Osteoblast (primary cell): ENCODE measurements around the gene DTNBP1. TPM values are rescaled to one million over a fixed set of nuclear protein-coding genes. Genes with fewer than 3 reads are reported as not detected.

Experiments
- DNase-seq: peaks from one replicate; pipeline ENCODE4 v3.0.0; 2011; ENCODE audit warnings: low spot score, mixed read lengths; ENCODE audit not compliant: insufficient read length; ENCODE audit errors: missing footprints
- H2AFZ ChIP-seq: 2 replicates; pipeline ENCODE4 v1.6.0; 2011; ENCODE audit warnings: mild to moderate bottlenecking, low read length
- H3K27ac ChIP-seq: 2 replicates; pipeline ENCODE4 v1.5.1; 2011; ENCODE audit warnings: mild to moderate bottlenecking, low read depth, low read length, moderate library complexity
- H3K27me3 ChIP-seq: 2 replicates; pipeline ENCODE4 v1.6.0; 2012; ENCODE audit warnings: mild to moderate bottlenecking, control low read depth, inconsistent platforms, low read length, moderate library complexity; ENCODE audit not compliant: insufficient read depth
- H3K36me3 ChIP-seq: 2 replicates; pipeline ENCODE4 v1.5.1; 2011; ENCODE audit warnings: mild to moderate bottlenecking, low read length, control low read depth, moderate library complexity; ENCODE audit not compliant: insufficient read depth
- H3K4me1 ChIP-seq: 2 replicates; pipeline ENCODE4 v1.5.1; 2011; ENCODE audit warnings: mild to moderate bottlenecking, low read length, control low read depth, moderate library complexity; ENCODE audit not compliant: insufficient read depth
- H3K4me2 ChIP-seq: 2 replicates; pipeline ENCODE4 v1.6.0; 2011; ENCODE audit warnings: mild to moderate bottlenecking, low read length; ENCODE audit not compliant: insufficient read depth
- H3K4me3 ChIP-seq: fragments of 200-600 bp; sonication (generic); 3 replicates; pipeline ENCODE4 v1.5.1; 2012; ENCODE audit warnings: mild to moderate bottlenecking, low read length, inconsistent platforms; ENCODE audit not compliant: insufficient read depth
- H3K79me2 ChIP-seq: 2 replicates; pipeline ENCODE4 v1.6.0; 2012; ENCODE audit warnings: mild to moderate bottlenecking, low read length, control low read depth, inconsistent platforms; ENCODE audit not compliant: insufficient read depth
- H3K9me3 ChIP-seq: 2 replicates; pipeline ENCODE4 v1.5.1; 2011; ENCODE audit warnings: low read depth, low read length, control low read depth
- H4K20me1 ChIP-seq: 2 replicates; pipeline ENCODE4 v1.6.0; 2012; ENCODE audit warnings: mild to moderate bottlenecking, low read length, control low read depth; ENCODE audit not compliant: insufficient read depth
- CTCF ChIP-seq: IDR thresholded peaks from 2 replicates; pipeline ENCODE4 v1.5.1; 2011; ENCODE audit warnings: mild to moderate bottlenecking, low read depth, low read length, moderate library complexity; ENCODE audit errors: extremely low read depth
- total RNA-seq: library from RNA; depleted of rRNA; stranded (reverse); fragments of >200 nt; gene quantifications from 2 replicates; pipeline ENCODE4 v1.2.3, GENCODE V29; 2012

DTNBP1 gene
- total RNA-seq, 1 donor = 5.8 TPM

GRCh38 chr6:15518878-15519277 lies 143.9 kb downstream of the DTNBP1 start:
- H3K79me2 ChIP-seq = no peaks in the 10 kb centered on the region
- H3K4me2 ChIP-seq = no peak overlapping the region
- H3K27ac ChIP-seq = no peak overlapping the region
- H2AFZ ChIP-seq = no peak overlapping the region
- no peak overlapping the region for H3K4me3 ChIP-seq
- no peaks in the 10 kb centered on the region for H3K4me1 ChIP-seq
- H3K36me3 ChIP-seq = peaks cover 30% of the 10 kb centered on the region
- no peaks in the 10 kb centered on the region for H3K9me3 ChIP-seq
- H4K20me1 ChIP-seq = no peaks in the 10 kb centered on the region
- DNase-seq = peak; percentile 32
- no peak for TF ChIP-seq CTCF
- no peaks in the 10 kb centered on the region for H3K27me3 ChIP-seq

GRCh38 chr6:15518057-15518456 lies 144.8 kb downstream of the DTNBP1 start:
- peaks cover 33% of the 10 kb centered on the region for H3K36me3 ChIP-seq
- no peaks in the 10 kb centered on the region for H3K9me3 ChIP-seq
- H4K20me1 ChIP-seq = no peaks in the 10 kb centered on the region
- no peak for TF ChIP-seq CTCF
- no peaks in the 10 kb centered on the region for H3K4me1 ChIP-seq
- no peaks in the 10 kb centered on the region for H3K27me3 ChIP-seq
- H3K4me2 ChIP-seq = no peak overlapping the region
- no peaks in the 10 kb centered on the region for H3K79me2 ChIP-seq
- DNase-seq = peak; percentile 27
- H2AFZ ChIP-seq = no peak overlapping the region
- H3K27ac ChIP-seq = no peak overlapping the region
- H3K4me3 ChIP-seq = no peak overlapping the region

GRCh38 chr6:15517600-15517999 lies 145.2 kb downstream of the DTNBP1 start:
- Histone ChIP-seq H3K36me3 (peaks cover 29% of the 10 kb centered on the region), H3K4me1 (no peaks in the 10 kb centered on the region), H3K4me3 (no peak overlapping the region), H3K9me3 (no peaks in the 10 kb centered on the region), H3K27me3 (no peaks in the 10 kb centered on the region), H3K79me2 (no peaks in the 10 kb centered on the region), H3K27ac (no peak overlapping the region), H3K4me2 (no peak overlapping the region), H4K20me1 (no peaks in the 10 kb centered on the region), H2AFZ (no peak overlapping the region)
- peak; percentile 82 for DNase-seq
- TF ChIP-seq CTCF = no peak

- H3K4me2 ChIP-seq = no peak overlapping the region
- no peaks in the 10 kb centered on the region for H4K20me1 ChIP-seq
- DNase-seq = peak; percentile 60
- H3K27me3 ChIP-seq = no peaks in the 10 kb centered on the region
- no peak for TF ChIP-seq CTCF
- H3K9me3 ChIP-seq = no peaks in the 10 kb centered on the region
- no peak overlapping the region for H3K27ac ChIP-seq
- no peaks in the 10 kb centered on the region for H3K4me1 ChIP-seq
- peaks cover 25% of the 10 kb centered on the region for H3K36me3 ChIP-seq
- H3K4me3 ChIP-seq = no peak overlapping the region
- H2AFZ ChIP-seq = no peak overlapping the region
- no peaks in the 10 kb centered on the region for H3K79me2 ChIP-seq
Measured at GRCh38 chr6:15516923-15517560, 145.8 kb downstream of the DTNBP1 start.
